GM23338 (cell line): Measurements from ENCODE around the gene SORL1-AS1.

ENCODE experiments used
- ATAC-seq: fragments of 200-7000 bp; cut with Tn5 transposase; 3 replicates; pipeline ENCODE4 v1.9.1; 2020
- DNase-seq: peaks from one replicate; pipeline ENCODE4 v3.0.0-alpha.2; 2015; ENCODE audit warnings: low spot score
- H2AFZ ChIP-seq: fragments of 200-600 bp; sonication (generic); 2 replicates; pipeline ENCODE4 v1.8.0; 2016; ENCODE audit warnings: antibody characterized with exemption, mild to moderate bottlenecking, moderate library complexity
- H3F3A ChIP-seq: fragments of 200-600 bp; sonication (generic); replicated peaks from 2 replicates; pipeline ENCODE4 v1.8.0; 2017; ENCODE audit warnings: antibody characterized with exemption, mixed run types, low read depth
- H3K27ac ChIP-seq: fragments of 200-600 bp; sonication (generic); 2 replicates; pipeline ENCODE4 v1.6.1; 2016; ENCODE audit warnings: low read depth
- H3K27me3 ChIP-seq: fragments of 200-600 bp; sonication (generic); 2 replicates; pipeline ENCODE4 v1.8.0; 2016; ENCODE audit warnings: mild to moderate bottlenecking, mixed run types, moderate library complexity; ENCODE audit not compliant: insufficient read depth
- H3K36me3 ChIP-seq: fragments of 200-600 bp; sonication (generic); 2 replicates; pipeline ENCODE4 v1.8.0; 2016; ENCODE audit warnings: mild to moderate bottlenecking; ENCODE audit not compliant: insufficient read depth
- H3K4me1 ChIP-seq: fragments of 200-600 bp; sonication (generic); 2 replicates; pipeline ENCODE4 v1.8.0; 2016; ENCODE audit warnings: mild to moderate bottlenecking, moderate library complexity; ENCODE audit not compliant: insufficient read depth
- H3K4me2 ChIP-seq: fragments of 200-600 bp; sonication (generic); 2 replicates; pipeline ENCODE4 v1.7.1; 2017; ENCODE audit warnings: mixed run types
- H3K4me3 ChIP-seq: fragments of 200-600 bp; sonication (generic); 2 replicates; pipeline ENCODE4 v1.6.1; 2016; ENCODE audit warnings: mixed run types
- H3K79me2 ChIP-seq: fragments of 200-600 bp; sonication (generic); replicated peaks from 2 replicates; pipeline ENCODE4 v1.8.0; 2017; ENCODE audit warnings: mild to moderate bottlenecking; ENCODE audit not compliant: insufficient read depth
- H3K9me2 ChIP-seq: fragments of 200-600 bp; sonication (generic); 2 replicates; pipeline ENCODE4 v1.8.0; 2017; ENCODE audit not compliant: insufficient read depth
- H4K20me1 ChIP-seq: fragments of 200-600 bp; sonication (generic); replicated peaks from 2 replicates; pipeline ENCODE4 v1.8.0; 2017; ENCODE audit warnings: mild to moderate bottlenecking; ENCODE audit not compliant: insufficient read depth
- H3K27ac Mint-ChIP-seq: 2 replicates; pipeline ENCODE4 v1.8.0; 2020; ENCODE audit warnings: inconsistent platforms, mild to moderate bottlenecking, moderate library complexity, mixed read lengths
- H3K27me3 Mint-ChIP-seq: 3 replicates; pipeline ENCODE4 v1.8.0; 2022; ENCODE audit warnings: low read depth, mild to moderate bottlenecking, moderate library complexity, mixed read lengths, inconsistent platforms; ENCODE audit not compliant: insufficient read depth, poor library complexity
- H3K36me3 Mint-ChIP-seq: 3 replicates; pipeline ENCODE4 v1.8.0; 2021; ENCODE audit warnings: low read depth, mild to moderate bottlenecking, inconsistent platforms, moderate library complexity, mixed read lengths
- H3K4me1 Mint-ChIP-seq: 3 replicates; pipeline ENCODE4 v1.8.0; 2020; ENCODE audit warnings: mild to moderate bottlenecking, inconsistent platforms, mixed read lengths
- H3K4me3 Mint-ChIP-seq: 3 replicates; pipeline ENCODE4 v1.8.0; 2021; ENCODE audit warnings: moderate library complexity, mild to moderate bottlenecking, inconsistent platforms, mixed read lengths
- H3K9me3 Mint-ChIP-seq: 3 replicates; pipeline ENCODE4 v1.8.0; 2020; ENCODE audit warnings: moderate library complexity, mild to moderate bottlenecking, inconsistent platforms, mixed read lengths
- CREB1 ChIP-seq: fragments of 250-450 bp; sonication (Bioruptor Pico); IDR thresholded peaks from 2 replicates; pipeline ENCODE4 v1.5.0; 2020; ENCODE audit warnings: low read depth, mild to moderate bottlenecking, moderate library complexity
- CTCF ChIP-seq, 2 experiments: fragments of 200-600 bp in 1 of 2; sonication (generic) in 1 of 2; conservative IDR thresholded peaks; 2 replicates each; pipeline versions ENCODE4 v1.5.1 to v1.6.1; 2016 to 2017; ENCODE audit warnings: antibody characterized with exemption in 2 of 2, low read depth in 2 of 2, mild to moderate bottlenecking in 2 of 2, moderate library complexity in 1 of 2
- ETS1 ChIP-seq: IDR thresholded peaks from 2 replicates; pipeline ENCODE4 v1.6.1; 2016; ENCODE audit warnings: antibody characterized with exemption
- EZH2 ChIP-seq: fragments of 200-600 bp; sonication (generic); IDR thresholded peaks from one replicate; pipeline ENCODE4 v1.8.0; 2017; ENCODE audit warnings: antibody characterized with exemption, mild to moderate bottlenecking, low read depth; ENCODE audit not compliant: unreplicated experiment
- EZH2phosphoT487 ChIP-seq: fragments of 200-600 bp; sonication (generic); IDR thresholded peaks from one replicate; pipeline ENCODE4 v1.8.1; 2018; ENCODE audit warnings: antibody characterized with exemption; ENCODE audit not compliant: unreplicated experiment
- JUNB ChIP-seq: IDR thresholded peaks from one replicate; pipeline ENCODE4 v1.6.1; 2016; ENCODE audit warnings: antibody characterized with exemption; ENCODE audit not compliant: unreplicated experiment
- NANOG ChIP-seq: IDR thresholded peaks from 2 replicates; pipeline ENCODE4 v1.6.1; 2016; ENCODE audit warnings: antibody characterized with exemption, borderline replicate concordance
- POLR2AphosphoS5 ChIP-seq: IDR thresholded peaks from 2 replicates; pipeline ENCODE4 v1.6.1; 2016; ENCODE audit warnings: antibody characterized with exemption, low read depth
- REST ChIP-seq: IDR thresholded peaks from one replicate; pipeline ENCODE4 v1.6.1; 2018; ENCODE audit warnings: antibody characterized with exemption; ENCODE audit not compliant: unreplicated experiment
- STAT1 ChIP-seq: IDR thresholded peaks from one replicate; pipeline ENCODE4 v1.6.1; 2016; ENCODE audit warnings: antibody characterized with exemption; ENCODE audit not compliant: unreplicated experiment
- ZNF114 ChIP-seq: fragments of 250-450 bp; sonication (Bioruptor Pico); IDR thresholded peaks from 2 replicates; pipeline ENCODE4 v1.5.0; 2020; ENCODE audit warnings: mild to moderate bottlenecking, moderate library complexity
- ZNF331 ChIP-seq: fragments of 250-450 bp; sonication (Bioruptor Pico); IDR thresholded peaks from 2 replicates; pipeline ENCODE4 v1.5.0; 2020; ENCODE audit warnings: low read depth, mild to moderate bottlenecking, moderate library complexity
- ZNF462 ChIP-seq: fragments of 250-450 bp; sonication (Bioruptor Pico); IDR thresholded peaks from 2 replicates; pipeline ENCODE4 v1.5.0; 2020; ENCODE audit warnings: mild to moderate bottlenecking, moderate library complexity

SORL1-AS1 gene

GRCh38 chr11:121500717-121501116 lies 48.0 kb upstream of the SORL1-AS1 start:
- H3K4me1 ChIP-seq, result no peaks in the 10 kb centered on the region
- TF ChIP-seq REST, result no peak
- TF ChIP-seq JUNB, result no peak
- no peak for TF ChIP-seq CREB1 (CRISPR knock-in tag)
- TF ChIP-seq ETS1, result no peak
- no peak for TF ChIP-seq EZH2phosphoT487
- TF ChIP-seq POLR2AphosphoS5, result no peak
- TF ChIP-seq EZH2, result no peak
- no peak for TF ChIP-seq ZNF114 (CRISPR knock-in tag)
- no peak for TF ChIP-seq STAT1
- no peak for TF ChIP-seq NANOG
- no peak for TF ChIP-seq ZNF462
- no peak for TF ChIP-seq CTCF (conservative IDR thresholded peaks at IDR 0.05; ENCODE audit: low read depth in 2 of 2)
- no peak for TF ChIP-seq ZNF331
- 0 out of 2 replicates have a peak, but pooled peaks cover 5% of the 10 kb centered on the region for H3K9me2 ChIP-seq
- H3K4me1 Mint-ChIP-seq, result 0 out of 3 replicates have a peak, but pooled peaks cover 8% of the 10 kb centered on the region
- peaks cover 5% of the 10 kb centered on the region for H3K9me3 Mint-ChIP-seq
- peaks cover 30% of the 10 kb centered on the region for H3K36me3 ChIP-seq
- no peak overlapping the region for H3K4me2 ChIP-seq
- no peaks in the 10 kb centered on the region for H3F3A ChIP-seq
- no peak for ATAC-seq
- no peak overlapping the region for H3K27ac ChIP-seq
- peaks cover 85% of the 10 kb centered on the region for H3K36me3 Mint-ChIP-seq
- no peak for DNase-seq
- no peak overlapping the region for H3K4me3 Mint-ChIP-seq
- H3K4me3 ChIP-seq, result no peak overlapping the region
- H3K27me3 ChIP-seq, result no peaks in the 10 kb centered on the region
- H4K20me1 ChIP-seq, result no peaks in the 10 kb centered on the region; the same call in 1 of the 2 replicates
- peaks cover 4% of the 10 kb centered on the region for H3K79me2 ChIP-seq
- H2AFZ ChIP-seq, result no peak overlapping the region
- H3K27ac Mint-ChIP-seq, result no peak overlapping the region
- H3K27me3 Mint-ChIP-seq, result peaks cover 3% of the 10 kb centered on the region
